ENCODE results near the gene TSSK2.

TSSK2 gene

GRCh38 chr22:19106886-19107729, 24.0 kb upstream of the TSSK2 start:
- no peak for DNase-seq (ENCODE audit: low spot score)

- no peak for DNase-seq (ENCODE audit: low spot score)
Observed at GRCh38 chr22:19107730-19108074, 23.4 kb upstream of the TSSK2 start.

- no peak for DNase-seq (ENCODE audit: low spot score)
Observed at GRCh38 chr22:19108807-19109197, 22.3 kb upstream of the TSSK2 start.

GRCh38 chr22:19109198-19110063, 21.7 kb upstream of the TSSK2 start:
- peak; percentile 77 for DNase-seq (ENCODE audit: low spot score)

- no peak for DNase-seq (ENCODE audit: low spot score)
Observed at GRCh38 chr22:19110064-19110458, 21.0 kb upstream of the TSSK2 start.

- DNase-seq (ENCODE audit: low spot score), result no peak
Observed at GRCh38 chr22:19110646-19111045, 20.5 kb upstream of the TSSK2 start.

GRCh38 chr22:19111140-19111539, 20.0 kb upstream of the TSSK2 start:
- DNase-seq (ENCODE audit: low spot score), result no peak

GRCh38 chr22:19111584-19111983, 19.5 kb upstream of the TSSK2 start:
- no peak for DNase-seq (ENCODE audit: low spot score)

- DNase-seq (ENCODE audit: low spot score), result no peak
Observed at GRCh38 chr22:19113429-19113828, 17.7 kb upstream of the TSSK2 start.

GRCh38 chr22:19114984-19115552, 16.0 kb upstream of the TSSK2 start:
- no peak for DNase-seq (ENCODE audit: low spot score)

GRCh38 chr22:19115628-19116027, 15.5 kb upstream of the TSSK2 start:
- DNase-seq (ENCODE audit: low spot score), result no peak

- DNase-seq (ENCODE audit: low spot score), result no peak
Observed at GRCh38 chr22:19117111-19117512, 14.0 kb upstream of the TSSK2 start.

- no peak for DNase-seq (ENCODE audit: low spot score)
Observed at GRCh38 chr22:19118329-19118880, 12.7 kb upstream of the TSSK2 start.

GRCh38 chr22:19119949-19120348, 11.2 kb upstream of the TSSK2 start:
- no peak for DNase-seq (ENCODE audit: low spot score)

GRCh38 chr22:19120829-19121630, 10.1 kb upstream of the TSSK2 start:
- no peak for DNase-seq (ENCODE audit: low spot score)

GRCh38 chr22:19121631-19122142, 9.4 kb upstream of the TSSK2 start:
- no peak for DNase-seq (ENCODE audit: low spot score)

GRCh38 chr22:19122143-19122751, 8.9 kb upstream of the TSSK2 start, which contains the start of gene DGCR2:
DGCR2 (minus strand) TSS chr22:19122412; CDS start chr22:19122206, 206 bp downstream.
- DNase-seq (ENCODE audit: low spot score), result peak; percentile 95

- no peak for DNase-seq (ENCODE audit: low spot score)
Observed at GRCh38 chr22:19122752-19123492, 8.2 kb upstream of the TSSK2 start.

GRCh38 chr22:19123936-19124335, 7.2 kb upstream of the TSSK2 start:
- no peak for DNase-seq (ENCODE audit: low spot score)

GRCh38 chr22:19124377-19124776, 6.7 kb upstream of the TSSK2 start:
- no peak for DNase-seq (ENCODE audit: low spot score)

All from CD4-positive, alpha-beta T cell treated with Interleukin-6 at 100 ng/mL for 8 hours (primary cell).